ENCODE results near the gene SCNN1B.
"Not testable (repeated sequence)": the region's sequence is repeated elsewhere in the genome, so short reads cannot be mapped to it uniquely, and the experiment has no call there.

Gene SCNN1B

GRCh38 chr16:23288726-23289512, 13.2 kb upstream of the SCNN1B start:
- DNase-seq (ENCODE audit: low read depth in 2 of 2), result no peak

- no peak for DNase-seq (ENCODE audit: low read depth in 2 of 2)
Measured at GRCh38 chr16:23290189-23291062, 11.7 kb upstream of the SCNN1B start.

GRCh38 chr16:23293016-23293415, 9.1 kb upstream of the SCNN1B start:
- no peak for DNase-seq (ENCODE audit: low read depth in 2 of 2)

GRCh38 chr16:23294260-23294659, 7.8 kb upstream of the SCNN1B start:
- no peak for DNase-seq (ENCODE audit: low read depth in 2 of 2)

- no peak for DNase-seq (ENCODE audit: low read depth in 2 of 2)
Measured at GRCh38 chr16:23296994-23297393, 5.1 kb upstream of the SCNN1B start.

- no peak for DNase-seq (ENCODE audit: low read depth in 2 of 2)
Measured at GRCh38 chr16:23298290-23298915, 3.7 kb upstream of the SCNN1B start.

- DNase-seq (ENCODE audit: low read depth in 2 of 2), result not testable (repeated sequence)
Measured at GRCh38 chr16:23299815-23300214, 2.3 kb upstream of the SCNN1B start.

- DNase-seq (ENCODE audit: low read depth in 2 of 2), result no peak
Measured at GRCh38 chr16:23301251-23302044, 654 bp upstream of the SCNN1B start.

- no peak for DNase-seq (ENCODE audit: low read depth in 2 of 2)
Measured at GRCh38 chr16:23303685-23304084, 1.6 kb downstream of the SCNN1B start.

GRCh38 chr16:23304620-23305019, 2.5 kb downstream of the SCNN1B start:
- DNase-seq (ENCODE audit: low read depth in 2 of 2), result no peak

GRCh38 chr16:23306199-23307100, 4.3 kb downstream of the SCNN1B start:
- DNase-seq (ENCODE audit: low read depth in 2 of 2), result no peak

- DNase-seq (ENCODE audit: low read depth in 2 of 2), result no peak
Measured at GRCh38 chr16:23310217-23310616, 8.1 kb downstream of the SCNN1B start.

GRCh38 chr16:23310744-23311143, 8.6 kb downstream of the SCNN1B start:
- no peak for DNase-seq (ENCODE audit: low read depth in 2 of 2)

GRCh38 chr16:23316232-23316631, 14.1 kb downstream of the SCNN1B start:
- DNase-seq (ENCODE audit: low read depth in 2 of 2), result no peak

GRCh38 chr16:23316634-23317265, 14.6 kb downstream of the SCNN1B start:
- no peak for DNase-seq (ENCODE audit: low read depth in 2 of 2)

GRCh38 chr16:23317266-23317661, 15.2 kb downstream of the SCNN1B start:
- no peak for DNase-seq (ENCODE audit: low read depth in 2 of 2)

GRCh38 chr16:23317751-23318150, 15.6 kb downstream of the SCNN1B start:
- DNase-seq (ENCODE audit: low read depth in 2 of 2), result no peak

- DNase-seq (ENCODE audit: low read depth in 2 of 2), result no peak
Measured at GRCh38 chr16:23318639-23319038, 16.5 kb downstream of the SCNN1B start.

GRCh38 chr16:23319861-23320615, 17.9 kb downstream of the SCNN1B start:
- no peak for DNase-seq (ENCODE audit: low read depth in 2 of 2)
